Activated B cell treated with CpG ODN at 0.5 μM for 24 hours (primary cell): Measurements from ENCODE around the gene PXT1. TPM values are rescaled to one million over a fixed set of nuclear protein-coding genes. Genes with fewer than 3 reads are reported as not detected.

Experiments
- ATAC-seq: fragments of 200-7000 bp; cut with Tn5 transposase; one replicate; pipeline ENCODE4 v1.10.0; 2021; ENCODE audit warnings: low read depth, mild to moderate bottlenecking, moderate library complexity
- CTCF ChIA-PET: fragments of 350-600 bp; sonication (Branson Sonifier 250); formaldehyde crosslinking; loops from one replicate; lab custom pipeline; 2021; ENCODE audit warnings: antibody characterized with exemption; lab: Charles Lee
- POLR2A ChIA-PET: fragments of 350-600 bp; sonication (Branson Sonifier 250); formaldehyde crosslinking; loops from one replicate; lab custom pipeline; 2021; ENCODE audit warnings: antibody characterized with exemption; lab: Charles Lee
- DNase-seq: peaks from one replicate; pipeline ENCODE4 v3.0.0; 2022
- H3K27ac Mint-ChIP-seq: one replicate; pipeline ENCODE4 v1.8.0; 2020; ENCODE audit warnings: mixed read lengths
- H3K27me3 Mint-ChIP-seq: one replicate; pipeline ENCODE4 v1.8.0; 2021; ENCODE audit warnings: mixed read lengths
- H3K36me3 Mint-ChIP-seq: one replicate; pipeline ENCODE4 v1.8.0; 2021; ENCODE audit warnings: low read depth, mixed read lengths
- H3K4me1 Mint-ChIP-seq: one replicate; pipeline ENCODE4 v1.8.0; 2021; ENCODE audit warnings: mixed read lengths
- H3K4me3 Mint-ChIP-seq: one replicate; pipeline ENCODE4 v1.8.0; 2020; ENCODE audit warnings: mild to moderate bottlenecking, mixed read lengths
- H3K9me3 Mint-ChIP-seq: one replicate; pipeline ENCODE4 v1.8.0; 2020; ENCODE audit warnings: mixed read lengths
- intact Hi-C: fragments of 100-400 bp; cut with micrococcal nuclease; formaldehyde crosslinking; loops from one replicate; pipeline ENCODE4 v1.15.1; 2024
- total RNA-seq: library from RNA; stranded (reverse); gene quantifications from 2 replicates; pipeline ENCODE4 v1.2.3, GENCODE V29; 2022
- TF ChIP-seq, protein P1 (sequence below): fragments of 200-600 bp; IDR thresholded peaks from one replicate; pipeline ENCODE4 v1.8.0; 2022; ENCODE audit warnings: antibody characterized with exemption, mild to moderate bottlenecking

Gene PXT1
- total RNA-seq, 1 donor from 2014 or later, result 0.11 TPM

GRCh38 chr6:36376183-36376582, 66.5 kb downstream of the PXT1 start:
- Mint-ChIP-seq H3K27ac (no peak overlapping the region), H3K36me3 (no peaks in the 10 kb centered on the region), H3K9me3 (no peaks in the 10 kb centered on the region), H3K4me1 (peaks cover 8% of the 10 kb centered on the region), H3K27me3 (peaks cover 5% of the 10 kb centered on the region), H3K4me3 (no peak overlapping the region)
- TF ChIP-seq, protein P1, sequence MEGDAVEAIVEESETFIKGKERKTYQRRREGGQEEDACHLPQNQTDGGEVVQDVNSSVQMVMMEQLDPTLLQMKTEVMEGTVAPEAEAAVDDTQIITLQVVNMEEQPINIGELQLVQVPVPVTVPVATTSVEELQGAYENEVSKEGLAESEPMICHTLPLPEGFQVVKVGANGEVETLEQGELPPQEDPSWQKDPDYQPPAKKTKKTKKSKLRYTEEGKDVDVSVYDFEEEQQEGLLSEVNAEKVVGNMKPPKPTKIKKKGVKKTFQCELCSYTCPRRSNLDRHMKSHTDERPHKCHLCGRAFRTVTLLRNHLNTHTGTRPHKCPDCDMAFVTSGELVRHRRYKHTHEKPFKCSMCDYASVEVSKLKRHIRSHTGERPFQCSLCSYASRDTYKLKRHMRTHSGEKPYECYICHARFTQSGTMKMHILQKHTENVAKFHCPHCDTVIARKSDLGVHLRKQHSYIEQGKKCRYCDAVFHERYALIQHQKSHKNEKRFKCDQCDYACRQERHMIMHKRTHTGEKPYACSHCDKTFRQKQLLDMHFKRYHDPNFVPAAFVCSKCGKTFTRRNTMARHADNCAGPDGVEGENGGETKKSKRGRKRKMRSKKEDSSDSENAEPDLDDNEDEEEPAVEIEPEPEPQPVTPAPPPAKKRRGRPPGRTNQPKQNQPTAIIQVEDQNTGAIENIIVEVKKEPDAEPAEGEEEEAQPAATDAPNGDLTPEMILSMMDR, result no peak
- ATAC-seq (no peak), DNase-seq (no peak)
- intact Hi-C loops, result no loop called here
- ChIA-PET POLR2A (no interaction called here), CTCF (no interaction called here)

GRCh38 chr6:36375644-36376155, 67.0 kb downstream of the PXT1 start:
- Mint-ChIP-seq H3K9me3 (no peaks in the 10 kb centered on the region), H3K4me3 (no peak overlapping the region), H3K36me3 (no peaks in the 10 kb centered on the region), H3K4me1 (peaks cover 8% of the 10 kb centered on the region), H3K27me3 (peaks cover 5% of the 10 kb centered on the region), H3K27ac (no peak overlapping the region)
- intact Hi-C loops, result no loop called here
- DNase-seq, result no peak
- TF ChIP-seq, protein P1, result no peak
- POLR2A ChIA-PET, result no interaction called here
- CTCF ChIA-PET, result no interaction called here
- ATAC-seq, result no peak

- CTCF ChIA-PET, result no interaction called here
- Mint-ChIP-seq H3K36me3 (no peaks in the 10 kb centered on the region), H3K27ac (no peak overlapping the region), H3K4me3 (no peak overlapping the region), H3K27me3 (peaks cover 5% of the 10 kb centered on the region), H3K9me3 (no peaks in the 10 kb centered on the region), H3K4me1 (peaks cover 8% of the 10 kb centered on the region)
- TF ChIP-seq, protein P1, result no peak
- intact Hi-C loops, result no loop called here
- no peak for DNase-seq
- POLR2A ChIA-PET, result no interaction called here
- no peak for ATAC-seq
Observed at GRCh38 chr6:36374972-36375371, 67.7 kb downstream of the PXT1 start.

- no peaks in the 10 kb centered on the region for H3K36me3 Mint-ChIP-seq
- H3K27ac Mint-ChIP-seq, result no peak overlapping the region
- intact Hi-C loops, result no loop called here
- H3K4me3 Mint-ChIP-seq, result no peak overlapping the region
- no peak for DNase-seq
- ChIA-PET POLR2A (no interaction called here), CTCF (no interaction called here)
- H3K9me3 Mint-ChIP-seq, result no peaks in the 10 kb centered on the region
- peaks cover 8% of the 10 kb centered on the region for H3K4me1 Mint-ChIP-seq
- ATAC-seq, result no peak
- TF ChIP-seq, protein P1, result no peak
- H3K27me3 Mint-ChIP-seq, result peaks cover 5% of the 10 kb centered on the region
Observed at GRCh38 chr6:36374194-36374593, 68.5 kb downstream of the PXT1 start.

GRCh38 chr6:36373368-36374019, 69.2 kb downstream of the PXT1 start:
- TF ChIP-seq, protein P1, result no peak
- no peak overlapping the region for H3K27ac Mint-ChIP-seq
- ChIA-PET CTCF (no interaction called here), POLR2A (no interaction called here)
- H3K9me3 Mint-ChIP-seq, result no peaks in the 10 kb centered on the region
- no peak overlapping the region for H3K4me3 Mint-ChIP-seq
- ATAC-seq (no peak), DNase-seq (no peak)
- intact Hi-C loops, result no loop called here
- H3K4me1 Mint-ChIP-seq, result peaks cover 8% of the 10 kb centered on the region
- H3K36me3 Mint-ChIP-seq, result no peaks in the 10 kb centered on the region
- peaks cover 5% of the 10 kb centered on the region for H3K27me3 Mint-ChIP-seq
